ENCODE results near the gene LAMA2. TPM values are rescaled to one million over a fixed set of nuclear protein-coding genes. Genes with fewer than 3 reads are reported as not detected.

Gene LAMA2
- polyA plus RNA-seq, 1 of the 3 experiments (the other 2 are of a cell fraction): 0.92 TPM

GRCh38 chr6:129211626-129212025 is 328.7 kb downstream of the LAMA2 start:
- Histone ChIP-seq H3K4me3 (ENCODE audit: low read depth in 2 of 2, low read length in 1 of 2) (no peak overlapping the region), H3K9me3 (no peaks in the 10 kb centered on the region), H3K4me2 (no peak overlapping the region), H3K4me1 (ENCODE audit: control insufficient read depth in 1 of 2, insufficient read depth in 2 of 2, low read depth in 1 of 2, low read length in 1 of 2) (no peaks in the 10 kb centered on the region; a peak in 1 of 4 replicates), H3K36me3 (replicated peaks in 1 of 2; ENCODE audit: control insufficient read depth in 1 of 2, insufficient read depth in 2 of 2, low read length in 1 of 2) (no peaks in the 10 kb centered on the region), H3K27me3 (ENCODE audit: insufficient read depth) (no peaks in the 10 kb centered on the region; the same call in 1 of the 2 replicates), H4K20me1 (ENCODE audit: insufficient read depth) (no peaks in the 10 kb centered on the region), H3K9me2 (no peaks in the 10 kb centered on the region), H3K79me2 (ENCODE audit: insufficient read depth) (no peaks in the 10 kb centered on the region), H2AFZ (ENCODE audit: low read depth) (no peak overlapping the region), H3K9ac (no peak overlapping the region), H3F3A (replicated peaks; ENCODE audit: insufficient read depth) (no peaks in the 10 kb centered on the region), H3K27ac (ENCODE audit: low read depth in 2 of 2, low read length in 1 of 2) (no peak overlapping the region)
- ChIA-PET POLR2A (no interaction called here), CTCF (no interaction called here)
- 4% methylated on average over 1 of the region's 1 CpG for WGBS (ENCODE audit: low lambda C conversion rate)
- no peak for DNase-seq
- TF ChIP-seq TEAD4 (IDR thresholded peaks at IDR 0.05; ENCODE audit: borderline replicate concordance, insufficient read depth): no peak
- TF ChIP-seq RXRA (IDR thresholded peaks at IDR 0.05; ENCODE audit: borderline replicate concordance, low read depth): no peak
- TF ChIP-seq TAF1 (IDR thresholded peaks at IDR 0.05; ENCODE audit: borderline replicate concordance, low read depth, low read length): no peak
- TF ChIP-seq ELF1 (IDR thresholded peaks at IDR 0.05): no peak
- TF ChIP-seq USF1 (IDR thresholded peaks at IDR 0.05; ENCODE audit: borderline replicate concordance, low read depth): no peak
- TF ChIP-seq CTCF (IDR thresholded peaks at IDR 0.05): no peak
- no peak for TF ChIP-seq GATA2 (CRISPR knock-in tag; IDR thresholded peaks at IDR 0.05)
- no peak for TF ChIP-seq POLR2AphosphoS5 (IDR thresholded peaks at IDR 0.05; ENCODE audit: low read depth, low read length)
- no peak for TF ChIP-seq RCOR1 (IDR thresholded peaks at IDR 0.05; ENCODE audit: low read length)
- TF ChIP-seq NFIC (IDR thresholded peaks at IDR 0.05; ENCODE audit: borderline replicate concordance): no peak
- no peak for TF ChIP-seq GABPA (IDR thresholded peaks at IDR 0.05; ENCODE audit: low read depth)
- TF ChIP-seq MAX (IDR thresholded peaks at IDR 0.05; ENCODE audit: low read depth): no peak
- TF ChIP-seq MXI1 (IDR thresholded peaks at IDR 0.05; ENCODE audit: low read depth, low read length): no peak
- no peak for TF ChIP-seq FOXM1 (IDR thresholded peaks at IDR 0.05; ENCODE audit: low read depth)
- TF ChIP-seq PBX3 (IDR thresholded peaks at IDR 0.05): no peak
- no peak for TF ChIP-seq CHD2 (IDR thresholded peaks at IDR 0.05; ENCODE audit: low read length, partially characterized antibody)

- Histone ChIP-seq H3K9me3 (no peaks in the 10 kb centered on the region), H3K9ac (no peak overlapping the region), H3F3A (replicated peaks; ENCODE audit: insufficient read depth) (no peaks in the 10 kb centered on the region), H3K27me3 (ENCODE audit: insufficient read depth) (no peaks in the 10 kb centered on the region; the same call in 1 of the 2 replicates), H3K4me1 (ENCODE audit: control insufficient read depth in 1 of 2, insufficient read depth in 2 of 2, low read depth in 1 of 2, low read length in 1 of 2) (no peaks in the 10 kb centered on the region; a peak in 1 of 4 replicates), H3K79me2 (ENCODE audit: insufficient read depth) (no peaks in the 10 kb centered on the region), H3K4me3 (ENCODE audit: low read depth in 2 of 2, low read length in 1 of 2) (no peak overlapping the region), H4K20me1 (ENCODE audit: insufficient read depth) (no peaks in the 10 kb centered on the region), H3K27ac (ENCODE audit: low read depth in 2 of 2, low read length in 1 of 2) (no peak overlapping the region), H2AFZ (ENCODE audit: low read depth) (no peak overlapping the region), H3K4me2 (no peak overlapping the region), H3K9me2 (no peaks in the 10 kb centered on the region), H3K36me3 (replicated peaks in 1 of 2; ENCODE audit: control insufficient read depth in 1 of 2, insufficient read depth in 2 of 2, low read length in 1 of 2) (no peaks in the 10 kb centered on the region)
- 5% methylated on average over 3 of the region's 3 CpGs for WGBS (ENCODE audit: low lambda C conversion rate)
- DNase-seq: no peak
- POLR2A ChIA-PET: no interaction called here
- CTCF ChIA-PET: no interaction called here
- no peak for TF ChIP-seq FOSL2 (IDR thresholded peaks at IDR 0.05; ENCODE audit: borderline replicate concordance, low read depth)
- no peak for TF ChIP-seq GATA2 (CRISPR knock-in tag; IDR thresholded peaks at IDR 0.05)
- TF ChIP-seq POLR2AphosphoS5 (IDR thresholded peaks at IDR 0.05; ENCODE audit: low read depth, low read length): no peak
- no peak for TF ChIP-seq ZBTB33 (IDR thresholded peaks at IDR 0.05; ENCODE audit: borderline replicate concordance, low read depth)
- TF ChIP-seq MAX (IDR thresholded peaks at IDR 0.05; ENCODE audit: low read depth): no peak
- no peak for TF ChIP-seq MEF2A (IDR thresholded peaks at IDR 0.05; ENCODE audit: borderline replicate concordance, low read depth)
- TF ChIP-seq RCOR1 (IDR thresholded peaks at IDR 0.05; ENCODE audit: low read length): no peak
- TF ChIP-seq MXI1 (IDR thresholded peaks at IDR 0.05; ENCODE audit: low read depth, low read length): no peak
- no peak for TF ChIP-seq CTCF (IDR thresholded peaks at IDR 0.05)
- no peak for TF ChIP-seq NFIC (IDR thresholded peaks at IDR 0.05; ENCODE audit: borderline replicate concordance)
- TF ChIP-seq CHD2 (IDR thresholded peaks at IDR 0.05; ENCODE audit: low read length, partially characterized antibody): no peak
Observed at GRCh38 chr6:129212081-129212480, 329.1 kb downstream of the LAMA2 start.

Data from SK-N-SH (cell line).